H7 (cell line): Measurements from ENCODE around the gene RASA4B. TPM values are rescaled to one million over a fixed set of nuclear protein-coding genes. Genes with fewer than 3 reads are reported as not detected.
A peak's percentile ranks its signal among the peaks of the same experiment; 100 is the strongest.
"Not testable (repeated sequence)": the region's sequence is repeated elsewhere in the genome, so short reads cannot be mapped to it uniquely, and the experiment has no call there.

Experiments
- DNase-seq: peaks from one replicate; pipeline ENCODE4 v3.0.0; 2012
- H3K27me3 ChIP-seq: 2 replicates; pipeline ENCODE4 v1.6.0; 2011; ENCODE audit warnings: mild to moderate bottlenecking, low read length; ENCODE audit not compliant: control insufficient read depth, insufficient read depth
- H3K36me3 ChIP-seq: replicated peaks from 2 replicates; pipeline ENCODE4 v1.5.1; 2011; ENCODE audit warnings: low read length; ENCODE audit not compliant: control insufficient read depth, insufficient read depth
- H3K4me3 ChIP-seq: 2 replicates; pipeline ENCODE4 v1.5.1; 2011; ENCODE audit warnings: low read depth, mild to moderate bottlenecking, control low read depth, low read length, moderate library complexity; ENCODE audit not compliant: insufficient read depth
- total RNA-seq: library from RNA; depleted of rRNA; stranded (reverse); fragments of >200 nt; shearing (Covaris generic); gene quantifications from 2 replicates; pipeline ENCODE4 v1.2.3, GENCODE V29; 2014

The RASA4B gene
- total RNA-seq, 1 experiment from 2014 or later, result 3.2 TPM

- H3K4me3 ChIP-seq, DNase-seq, H3K27me3 ChIP-seq, H3K36me3 ChIP-seq: not testable (repeated sequence)
Measured at GRCh38 chr7:102494473-102495149, 23.0 kb downstream of the RASA4B start.

- not testable (repeated sequence) for DNase-seq
Measured at GRCh38 chr7:102494026-102494425, 23.6 kb downstream of the RASA4B start.

GRCh38 chr7:102493220-102493935 lies 24.2 kb downstream of the RASA4B start:
- not testable (repeated sequence) for H3K4me3 ChIP-seq, H3K27me3 ChIP-seq, DNase-seq, H3K36me3 ChIP-seq

More at GRCh38 chr7:102494026-102494425, 23.6 kb downstream of the RASA4B start:
- not testable (repeated sequence) for H3K36me3 ChIP-seq, H3K27me3 ChIP-seq, H3K4me3 ChIP-seq

GRCh38 chr7:102490529-102491075 lies 27.0 kb downstream of the RASA4B start:
- DNase-seq, result not testable (repeated sequence)

GRCh38 chr7:102484317-102484716 lies 33.3 kb downstream of the RASA4B start:
- H3K27me3 ChIP-seq, H3K4me3 ChIP-seq, H3K36me3 ChIP-seq, DNase-seq: not testable (repeated sequence)

More at GRCh38 chr7:102490529-102491075, 27.0 kb downstream of the RASA4B start:
- H3K27me3 ChIP-seq, H3K4me3 ChIP-seq, H3K36me3 ChIP-seq: not testable (repeated sequence)

- not testable (repeated sequence) for DNase-seq, H3K36me3 ChIP-seq, H3K27me3 ChIP-seq, H3K4me3 ChIP-seq
Measured at GRCh38 chr7:102481962-102482361, 35.6 kb downstream of the RASA4B start.

GRCh38 chr7:102479982-102480637 lies 37.5 kb downstream of the RASA4B start:
- not testable (repeated sequence) for H3K27me3 ChIP-seq, H3K36me3 ChIP-seq, H3K4me3 ChIP-seq, DNase-seq

- not testable (repeated sequence) for H3K4me3 ChIP-seq, DNase-seq, H3K36me3 ChIP-seq
Measured at GRCh38 chr7:102479209-102479584, 38.4 kb downstream of the RASA4B start.

GRCh38 chr7:102478314-102479208 lies 39.0 kb downstream of the RASA4B start, which contains the start of gene POLR2J:
Gene POLR2J (minus strand): TSS chr7:102478922. CDS start chr7:102478860, 62 bp downstream.
- H3K4me3 ChIP-seq, result peak within 1 kb of the TSS; percentile 35
- not testable (repeated sequence) for H3K36me3 ChIP-seq, DNase-seq, H3K27me3 ChIP-seq

More at GRCh38 chr7:102479209-102479584, 38.4 kb downstream of the RASA4B start:
- not testable (repeated sequence) for H3K27me3 ChIP-seq

- H3K36me3 ChIP-seq, DNase-seq, H3K4me3 ChIP-seq, H3K27me3 ChIP-seq: not testable (repeated sequence)
Measured at GRCh38 chr7:102474736-102475435, 42.7 kb downstream of the RASA4B start.

GRCh38 chr7:102474116-102474515 lies 43.5 kb downstream of the RASA4B start:
- H3K4me3 ChIP-seq, DNase-seq, H3K36me3 ChIP-seq, H3K27me3 ChIP-seq: not testable (repeated sequence)

GRCh38 chr7:102473271-102473991 lies 44.1 kb downstream of the RASA4B start:
- Histone ChIP-seq H3K36me3 (peaks cover 2% of the 10 kb centered on the region), H3K27me3 (no peaks in the 10 kb centered on the region), H3K4me3 (no peak overlapping the region)
- no peak for DNase-seq
